Endothelial cell of hepatic sinusoid (primary cell): ENCODE data around the gene HSPA1A.

Experiments used
- in situ Hi-C: cut with HindIII; loops from 2 replicates; pipeline ENCODE4 v1.10.0; 2017; ENCODE audit warnings: low sequenced_read_pairs

The HSPA1A gene

DNA sequence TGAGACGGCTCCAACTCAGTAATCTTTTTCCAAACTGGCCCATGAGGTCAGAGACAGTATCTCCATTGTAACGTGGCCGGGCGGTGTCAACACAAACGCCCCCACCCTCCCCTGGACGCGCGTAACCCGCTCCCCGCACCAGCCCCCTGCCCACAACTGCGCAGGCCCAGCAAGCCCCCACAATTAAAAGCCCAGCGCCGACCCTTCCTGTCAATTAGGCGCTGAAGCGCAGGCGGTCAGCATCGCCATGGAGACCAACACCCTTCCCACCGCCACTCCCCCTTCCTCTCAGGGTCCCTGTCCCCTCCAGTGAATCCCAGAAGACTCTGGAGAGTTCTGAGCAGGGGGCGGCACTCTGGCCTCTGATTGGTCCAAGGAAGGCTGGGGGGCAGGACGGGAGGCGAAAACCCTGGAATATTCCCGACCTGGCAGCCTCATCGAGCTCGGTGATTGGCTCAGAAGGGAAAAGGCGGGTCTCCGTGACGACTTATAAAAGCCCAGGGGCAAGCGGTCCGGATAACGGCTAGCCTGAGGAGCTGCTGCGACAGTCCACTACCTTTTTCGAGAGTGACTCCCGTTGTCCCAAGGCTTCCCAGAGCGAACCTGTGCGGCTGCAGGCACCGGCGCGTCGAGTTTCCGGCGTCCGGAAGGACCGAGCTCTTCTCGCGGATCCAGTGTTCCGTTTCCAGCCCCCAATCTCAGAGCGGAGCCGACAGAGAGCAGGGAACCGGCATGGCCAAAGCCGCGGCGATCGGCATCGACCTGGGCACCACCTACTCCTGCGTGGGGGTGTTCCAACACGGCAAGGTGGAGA lies at the start of gene HSPA1A, which contains the start of gene HSPA1L:
HSPA1A (plus strand) TSS at position 519 of the 814 bp plus-strand sequence; CDS start at position 733, 214 bp downstream.
HSPA1L (minus strand) TSS at position 259 of the 814 bp plus-strand sequence. CDS start 3,311 bp downstream, outside the sequence.
- in situ Hi-C loops, result no loop called here

DNA sequence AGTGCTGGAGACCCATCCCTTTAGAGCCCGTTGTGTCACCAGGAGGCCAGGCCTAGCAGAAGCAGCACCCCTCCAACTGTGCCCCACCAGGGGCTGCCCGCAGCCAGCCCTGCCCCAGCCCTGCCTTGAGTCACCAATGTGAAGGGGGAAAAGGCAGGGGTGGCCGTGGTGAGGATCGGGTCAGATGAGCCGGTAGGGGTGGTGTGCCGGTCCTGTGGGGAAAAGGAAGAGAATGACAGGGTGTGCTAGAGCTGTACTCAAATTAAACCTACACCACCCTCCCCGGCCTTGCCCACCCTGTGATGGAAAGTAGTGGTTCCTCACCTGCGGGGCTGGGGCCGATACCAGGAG lies 49.8 kb upstream of the HSPA1A start:
- in situ Hi-C loops, result no loop called here

DNA sequence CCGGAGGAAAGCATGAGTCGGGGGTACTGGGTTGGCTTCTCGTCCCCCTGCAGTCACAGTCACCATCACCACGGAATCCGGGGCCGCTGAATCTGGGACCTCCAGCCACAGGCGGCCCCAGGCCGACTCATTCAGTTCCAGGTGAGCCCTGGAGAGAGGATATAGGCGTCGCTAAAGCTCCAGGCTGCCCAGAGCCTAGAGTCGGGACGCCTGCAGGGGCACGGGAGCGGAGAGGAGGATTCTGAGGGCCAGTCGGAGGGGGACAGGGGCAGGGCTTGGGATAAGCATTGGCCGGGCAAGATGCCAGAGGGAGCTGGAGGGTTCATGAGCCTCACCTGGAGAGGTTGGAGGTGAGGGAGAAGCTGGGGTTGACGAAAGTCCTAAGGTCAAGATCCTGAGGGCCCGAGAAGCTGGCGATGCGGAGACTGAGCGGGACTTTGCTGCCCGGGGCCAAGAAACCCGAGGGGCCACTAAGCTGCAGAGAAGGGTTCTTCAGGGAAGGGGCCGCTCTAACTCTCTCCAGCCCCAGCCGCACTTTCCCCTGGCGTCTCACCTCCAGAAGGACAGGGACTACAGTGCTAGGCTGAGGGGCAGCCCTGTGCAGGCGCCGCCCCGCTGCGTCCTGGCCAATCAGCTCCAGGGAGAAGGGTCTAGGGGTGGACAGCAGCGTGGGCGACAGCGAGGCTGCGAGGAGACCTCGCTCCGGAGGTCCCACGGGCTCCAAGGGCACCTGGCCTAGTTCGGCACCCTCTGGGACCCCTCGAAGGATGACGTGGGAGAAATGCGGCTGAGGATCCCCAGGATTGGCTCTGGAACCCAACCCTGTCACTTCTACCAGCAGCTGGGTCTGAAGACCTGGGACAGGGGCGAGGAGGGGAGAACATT lies 49.2 kb upstream of the HSPA1A start:
- in situ Hi-C loops, result no loop called here

DNA sequence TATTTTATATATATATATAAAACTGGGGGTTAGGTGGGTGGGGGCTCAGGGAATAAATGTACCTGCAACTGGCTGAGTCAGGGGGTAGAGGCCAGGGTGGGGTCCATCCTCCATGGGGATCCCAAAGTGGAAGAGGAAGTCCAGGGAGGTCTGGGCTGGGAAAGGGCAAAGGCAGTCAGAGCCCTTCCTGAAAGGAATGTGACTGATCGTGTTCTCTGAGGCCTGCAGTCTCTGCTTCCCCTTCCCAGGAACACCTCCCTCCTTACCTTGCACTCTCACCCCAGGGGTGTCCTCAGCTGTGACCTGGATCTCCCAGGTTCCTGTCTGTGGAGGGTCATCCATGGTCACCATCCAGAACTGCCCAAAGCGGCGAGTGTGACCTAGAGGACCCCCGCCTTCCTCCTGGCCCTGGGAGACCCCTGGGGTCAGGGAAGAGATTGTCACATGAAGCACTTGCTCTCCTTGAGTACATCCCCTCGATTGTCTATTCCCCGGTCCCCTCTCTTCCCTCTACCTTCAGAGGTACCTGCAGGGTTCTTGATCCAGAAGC lies 48.2 kb upstream of the HSPA1A start:
- in situ Hi-C loops, result no loop called here

DNA sequence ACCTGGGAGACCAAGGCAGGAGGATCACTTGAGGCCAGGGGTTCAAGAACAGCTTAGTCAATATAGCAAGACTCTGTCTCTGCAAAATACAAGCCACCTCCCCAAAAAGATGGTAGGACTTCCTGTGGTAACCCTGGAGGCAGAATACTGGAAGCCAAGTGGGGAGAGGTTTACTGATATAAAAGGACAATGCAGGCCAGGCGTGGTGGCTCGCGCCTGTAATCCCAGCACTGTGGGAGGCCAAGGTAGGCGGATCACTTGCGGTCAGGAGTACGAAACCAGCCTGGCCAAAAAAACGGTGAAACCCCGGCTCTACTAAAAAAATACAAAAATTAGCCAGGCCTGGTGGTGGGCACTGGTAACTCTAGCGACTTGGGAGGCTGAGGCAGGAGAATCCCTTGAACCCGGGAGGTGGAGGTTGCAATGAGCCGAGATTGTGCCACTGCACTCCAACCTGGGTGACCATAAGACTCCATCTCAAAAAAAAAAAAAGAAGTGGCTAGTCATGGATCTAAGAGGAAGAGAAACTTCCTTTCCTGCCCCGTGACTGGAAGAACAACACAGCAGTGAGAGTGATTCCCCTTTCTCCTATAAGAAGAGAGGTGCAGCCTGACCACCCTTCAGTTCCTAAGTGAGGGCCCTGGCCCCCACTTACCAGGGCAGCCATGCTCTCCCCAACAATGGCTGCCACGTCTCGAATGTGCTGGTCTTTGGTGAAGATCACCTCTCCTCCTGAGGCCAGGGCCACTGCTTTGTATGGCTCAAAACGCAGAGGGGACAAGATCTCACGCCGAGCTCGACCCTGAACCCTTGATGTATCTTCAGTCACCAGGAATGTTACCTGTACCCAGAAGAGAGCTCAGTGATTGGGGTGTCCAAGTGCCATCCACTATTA lies 46.7 kb upstream of the HSPA1A start:
- in situ Hi-C loops, result no loop called here

DNA sequence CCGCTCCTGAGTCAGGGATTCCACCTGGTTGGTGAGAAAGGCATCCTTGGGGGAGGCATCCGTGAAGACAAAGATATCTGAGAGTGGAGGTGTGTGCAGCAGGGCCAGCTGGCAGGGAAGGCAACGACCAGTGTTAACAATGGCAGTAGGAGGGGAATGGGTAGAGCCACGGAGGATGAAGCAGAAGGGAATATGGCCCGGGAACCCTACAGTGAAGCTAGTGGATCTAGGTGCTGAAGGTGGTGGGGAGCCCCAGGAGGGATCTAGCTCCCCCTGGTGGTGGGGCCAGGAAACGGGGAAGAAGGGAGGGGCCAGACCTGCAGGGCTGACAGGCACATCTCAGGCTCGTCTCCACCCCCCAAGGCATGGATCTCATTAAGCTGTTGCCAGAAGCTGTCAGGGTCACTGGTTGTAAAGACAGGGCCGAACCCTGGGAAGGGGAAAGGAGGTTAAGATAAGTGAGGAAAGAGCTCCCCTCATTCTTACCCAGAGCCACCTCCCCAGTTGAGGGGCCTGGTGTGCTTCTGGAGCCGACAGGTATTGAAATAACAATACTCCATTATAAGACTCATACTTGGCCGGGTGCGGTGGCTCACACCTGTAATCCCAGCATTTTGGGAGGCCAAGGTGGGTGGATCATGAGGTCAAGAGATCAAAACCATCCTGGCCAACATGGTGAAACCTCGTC lies 45.5 kb upstream of the HSPA1A start:
- in situ Hi-C loops, result loop anchor here (5.0 kb wide), 1 partner anchor 37 kb away; the partner anchor contains the start of gene LSM2

DNA sequence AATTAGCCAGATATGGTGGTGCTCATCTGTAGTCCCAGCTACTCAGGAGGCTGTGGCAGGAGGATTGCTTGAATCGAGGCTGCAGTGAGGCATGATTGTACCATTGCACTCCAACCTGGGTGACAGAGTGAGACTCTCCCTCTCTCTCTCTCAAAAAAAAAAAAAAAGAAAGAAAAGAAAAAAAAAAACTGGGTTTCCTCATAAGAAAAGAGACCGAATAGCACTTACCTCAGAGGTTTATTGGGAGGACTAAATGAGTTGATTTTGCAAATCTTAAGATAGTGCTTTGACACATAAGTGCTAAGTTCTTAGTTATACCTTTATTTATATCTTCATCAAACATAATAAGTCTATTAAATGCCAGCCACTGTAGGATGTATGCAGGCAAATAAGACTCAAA lies 44.5 kb upstream of the HSPA1A start:
- in situ Hi-C loops, result loop anchor here (5.0 kb wide), 1 partner anchor 36 kb away; the partner anchor contains the start of gene LSM2

DNA sequence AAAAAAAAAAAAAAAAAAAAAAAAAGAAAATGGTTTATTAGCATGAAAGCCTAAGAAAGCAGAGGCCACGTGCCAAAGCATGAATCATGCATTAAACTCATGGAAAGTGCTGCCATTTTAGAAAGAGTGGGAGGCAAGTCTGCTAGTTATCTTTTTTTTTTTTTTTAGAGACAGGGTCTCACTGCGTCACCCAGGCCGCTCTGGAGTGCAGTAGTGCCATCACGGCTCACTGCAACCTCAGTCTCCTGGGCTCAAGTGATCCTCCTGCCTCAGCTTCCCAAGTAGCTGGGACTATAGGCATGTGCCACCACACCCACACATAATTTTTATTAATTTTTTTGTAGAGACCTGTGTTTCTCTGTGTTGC lies 43.4 kb upstream of the HSPA1A start:
- in situ Hi-C loops, result loop anchor here (5.0 kb wide), 1 partner anchor 35 kb away; the partner anchor contains the start of gene LSM2

DNA sequence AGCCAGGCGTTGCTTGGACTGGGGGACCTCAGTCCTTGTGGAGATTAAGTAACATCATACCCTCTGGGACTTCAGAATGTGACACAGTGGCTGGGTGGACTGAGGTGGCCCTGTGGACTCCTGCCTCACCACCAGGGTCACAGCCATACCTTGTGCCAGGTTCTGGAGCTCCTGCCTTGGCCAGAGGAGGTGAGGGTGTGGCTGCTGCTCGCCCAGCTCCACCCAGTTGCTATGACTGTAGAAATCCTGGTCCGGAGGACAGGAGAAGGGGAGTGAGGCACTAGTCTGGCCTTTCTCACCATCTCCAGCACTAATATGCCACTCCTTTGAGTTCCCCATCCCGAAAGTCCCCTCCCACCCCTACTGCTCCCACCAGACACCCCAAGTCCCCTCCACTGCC lies 40.2 kb upstream of the HSPA1A start:
- in situ Hi-C loops, result no loop called here

DNA sequence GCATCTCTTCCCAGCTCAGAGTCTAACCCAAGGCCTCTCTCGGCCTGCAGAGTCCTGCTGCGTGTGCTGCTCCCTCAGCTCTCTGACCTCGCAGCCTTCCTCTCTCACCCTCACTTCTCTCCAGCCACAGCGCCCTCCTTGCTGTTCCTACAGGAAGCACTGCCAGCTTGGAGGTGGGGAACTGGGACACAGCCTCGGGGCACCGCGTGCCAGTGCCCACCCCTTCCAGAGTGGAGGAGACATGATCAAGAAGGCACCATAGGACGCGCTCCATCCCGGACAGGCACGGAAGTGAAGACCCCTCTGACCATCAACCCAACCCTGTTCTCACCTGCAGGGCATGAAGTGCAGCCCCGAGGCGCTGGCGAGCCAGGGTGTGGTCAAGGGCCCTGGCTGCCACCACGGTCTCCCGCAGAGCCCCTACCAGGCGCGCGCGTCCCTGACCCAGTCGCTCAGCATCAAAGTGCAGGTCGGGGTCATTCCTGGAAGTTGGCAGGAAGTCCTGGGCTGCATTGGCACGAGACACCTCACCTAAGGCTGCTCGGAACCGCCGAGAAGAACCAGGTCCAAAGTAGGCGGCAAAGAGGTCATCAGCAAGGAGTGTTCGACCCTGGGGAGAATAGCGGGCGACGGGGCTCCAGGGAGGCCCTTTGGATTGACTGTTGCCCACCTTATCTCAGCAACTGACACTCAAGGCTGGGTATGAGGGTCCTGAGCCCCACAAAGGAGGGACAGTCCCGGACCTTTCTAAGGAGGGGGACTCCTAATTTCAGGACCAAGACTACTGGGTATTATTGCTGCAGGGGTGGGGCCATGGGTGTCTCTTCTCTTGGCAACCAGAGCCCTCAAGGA lies 39.5 kb upstream of the HSPA1A start:
- in situ Hi-C loops, result no loop called here

DNA sequence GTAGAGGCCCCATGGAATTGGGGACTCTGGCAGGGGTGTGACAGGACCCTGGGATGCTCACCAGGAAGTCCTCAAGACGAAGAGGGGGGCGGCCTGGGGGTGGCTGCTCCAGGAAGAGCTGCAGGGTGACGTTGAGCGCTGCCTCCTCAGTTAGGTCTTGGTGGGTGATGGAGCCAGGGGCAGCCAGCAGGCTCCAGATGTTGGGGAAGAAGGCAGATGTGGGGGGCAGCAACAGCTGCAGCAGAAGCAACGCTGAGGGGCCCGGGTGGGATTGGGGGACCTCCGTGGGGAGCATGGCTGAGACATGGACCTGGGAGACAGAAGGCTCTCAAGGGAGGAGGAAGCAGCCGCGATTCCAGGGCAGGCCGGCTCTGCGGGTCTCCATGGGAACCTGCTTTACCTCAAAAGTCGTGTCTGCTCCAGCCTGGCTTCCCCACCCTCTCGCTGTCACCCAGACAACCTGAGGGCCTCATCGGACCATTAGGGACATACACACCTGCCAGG lies 38.8 kb upstream of the HSPA1A start:
- in situ Hi-C loops, result no loop called here

DNA sequence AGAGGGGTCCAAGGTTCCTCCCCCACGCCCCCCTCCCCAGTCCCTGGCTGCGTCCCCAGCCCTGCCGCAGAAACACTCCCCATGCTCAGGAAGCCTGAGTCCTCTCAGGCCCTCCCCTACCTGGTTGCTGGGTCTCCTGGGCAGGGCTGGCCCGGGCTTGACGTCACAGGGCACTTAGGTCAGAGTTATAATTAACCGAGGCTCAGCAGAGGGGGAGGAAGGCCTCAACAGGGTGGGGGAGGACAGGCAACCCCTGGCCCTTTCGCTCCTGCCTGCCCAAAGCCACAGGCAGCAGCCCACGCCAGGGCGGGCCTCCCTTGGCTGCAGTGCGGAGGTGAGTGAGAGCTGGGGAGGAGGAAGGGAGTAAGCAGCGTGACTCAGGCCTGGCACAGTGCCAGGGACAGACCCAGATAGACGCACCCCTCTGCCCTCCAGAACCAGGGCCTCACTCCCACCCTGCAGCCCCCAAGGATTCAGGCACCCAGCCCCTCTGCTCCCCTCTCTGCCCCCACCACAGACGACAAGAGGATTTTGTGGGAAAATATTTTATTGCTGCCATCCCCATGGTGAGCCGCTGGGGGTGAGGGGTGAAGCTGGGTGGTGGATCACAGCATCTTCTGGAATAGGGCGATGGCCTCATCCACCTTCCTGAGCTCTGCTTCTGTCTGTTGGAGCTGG lies 38.2 kb upstream of the HSPA1A start, which contains the start of gene VWA7:
VWA7 (minus strand) TSS at position 340 of the 678 bp plus-strand sequence. CDS start 549 bp downstream, outside the sequence.
- in situ Hi-C loops, result no loop called here

DNA sequence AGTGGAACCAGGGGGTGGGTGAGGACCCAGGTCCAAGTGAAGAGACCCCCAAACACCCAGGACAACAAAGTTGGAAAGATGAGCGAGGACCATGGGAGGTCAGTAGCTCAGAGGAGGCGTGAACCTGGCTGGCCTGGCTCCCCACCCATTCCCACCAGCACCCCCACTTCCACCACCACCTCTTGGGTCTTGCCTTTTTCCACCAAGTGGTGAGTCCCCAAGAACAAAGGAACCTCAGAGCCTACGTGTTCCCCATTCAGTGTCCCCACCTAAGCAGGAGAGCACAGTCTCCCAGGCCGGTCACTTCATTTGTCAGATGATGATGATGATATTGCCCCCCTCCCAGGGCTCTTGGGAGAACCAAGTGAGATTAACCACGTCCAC lies 37.7 kb upstream of the HSPA1A start:
- in situ Hi-C loops, result no loop called here

DNA sequence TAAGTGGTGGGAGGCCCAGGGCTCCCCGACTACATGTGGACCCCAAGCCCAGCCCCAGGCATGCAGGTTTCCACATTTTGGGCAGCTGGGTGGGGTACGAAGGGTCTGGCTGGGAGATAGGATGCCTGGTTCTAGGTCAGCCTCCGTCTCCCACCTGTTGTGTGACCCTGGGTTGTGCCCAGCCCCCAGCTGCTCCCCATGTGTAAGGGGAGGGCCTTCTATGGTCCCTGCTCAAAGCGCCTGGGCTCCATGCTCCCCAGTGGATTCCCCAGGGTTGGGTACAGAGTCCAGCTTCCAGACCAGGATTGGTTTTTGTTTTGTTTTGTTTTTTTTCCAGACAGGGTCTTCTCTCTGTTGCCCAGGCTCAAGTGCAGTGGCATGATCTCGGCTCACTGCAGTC lies 37.1 kb upstream of the HSPA1A start:
- in situ Hi-C loops, result no loop called here

DNA sequence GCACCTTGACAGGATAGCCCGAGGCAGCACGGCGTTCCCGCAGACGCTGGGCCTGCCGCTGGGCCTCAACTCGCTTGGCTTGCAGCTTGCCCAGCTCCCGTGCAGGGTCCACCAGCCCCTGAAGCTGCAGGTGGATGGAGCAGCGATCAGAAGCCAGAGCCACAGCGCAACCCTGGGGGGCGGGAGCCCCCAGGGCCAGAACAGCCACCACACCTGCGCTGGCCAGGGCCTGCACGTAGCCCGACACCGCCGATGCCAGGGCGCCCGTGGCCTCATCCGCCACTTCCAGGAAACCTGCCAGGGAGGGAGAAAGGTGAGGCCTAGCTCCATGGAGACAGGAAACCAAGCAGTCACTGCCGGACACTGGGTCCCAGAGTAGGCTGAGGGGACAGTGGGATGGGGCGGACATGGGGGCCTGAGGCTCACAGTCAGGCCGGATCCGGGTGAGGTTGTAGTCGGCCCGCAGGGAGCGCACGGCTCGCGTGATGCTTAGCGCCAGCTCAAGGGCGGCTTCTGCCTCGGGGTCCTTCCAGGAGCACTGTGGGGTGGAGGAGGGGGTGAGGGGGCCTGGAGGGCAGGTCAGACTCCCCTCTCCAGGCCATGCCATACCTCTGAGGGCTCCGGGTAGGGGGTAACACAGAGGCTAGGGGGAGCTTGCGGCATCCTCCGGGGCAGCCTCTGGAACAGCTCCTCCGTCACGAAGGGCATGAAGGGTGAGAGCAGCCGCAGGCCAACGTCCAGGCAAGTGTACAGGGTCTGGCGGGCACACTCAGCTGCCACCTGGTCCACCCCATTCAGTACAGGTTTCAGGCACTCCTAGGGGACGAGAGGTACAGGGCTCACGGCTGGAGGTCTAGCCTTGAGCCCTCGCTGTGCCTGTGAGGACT lies 36.1 kb upstream of the HSPA1A start:
- in situ Hi-C loops, result no loop called here

DNA sequence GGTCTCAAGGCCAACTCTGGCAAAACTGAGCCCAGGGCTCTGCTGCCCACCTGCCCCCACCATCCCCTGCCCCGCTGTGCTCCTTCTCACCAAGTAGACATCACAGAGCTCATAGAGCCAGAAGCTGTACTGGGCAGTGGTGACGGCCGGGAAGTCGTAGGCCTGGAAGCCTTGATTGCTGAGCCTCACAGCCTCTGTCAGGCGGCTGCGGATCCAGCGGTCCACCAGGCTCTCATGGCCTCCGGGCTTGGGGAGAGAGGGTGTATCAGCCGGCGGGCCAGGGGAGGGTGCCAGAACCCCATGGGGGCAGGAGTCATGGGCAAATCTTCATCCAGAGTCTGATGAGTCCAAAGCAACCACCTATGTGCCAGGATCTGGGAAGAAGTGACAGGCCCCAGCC lies 35.4 kb upstream of the HSPA1A start:
- in situ Hi-C loops, result loop anchor here (5.0 kb wide), 1 partner anchor 38 kb away; the partner anchor contains the start of gene MSH5
